ENCODE data around the gene LIX1. TPM values are rescaled to one million over a fixed set of nuclear protein-coding genes. Genes with fewer than 3 reads are reported as not detected.
"Not testable (repeated sequence)": the region's sequence is repeated elsewhere in the genome, so short reads cannot be mapped to it uniquely, and the experiment has no call there.

Gene LIX1
- polyA plus RNA-seq (2013, experiment 1 of 2), result 7.1 TPM
- polyA plus RNA-seq (2013, experiment 2 of 2), result 6.7 TPM

DNA sequence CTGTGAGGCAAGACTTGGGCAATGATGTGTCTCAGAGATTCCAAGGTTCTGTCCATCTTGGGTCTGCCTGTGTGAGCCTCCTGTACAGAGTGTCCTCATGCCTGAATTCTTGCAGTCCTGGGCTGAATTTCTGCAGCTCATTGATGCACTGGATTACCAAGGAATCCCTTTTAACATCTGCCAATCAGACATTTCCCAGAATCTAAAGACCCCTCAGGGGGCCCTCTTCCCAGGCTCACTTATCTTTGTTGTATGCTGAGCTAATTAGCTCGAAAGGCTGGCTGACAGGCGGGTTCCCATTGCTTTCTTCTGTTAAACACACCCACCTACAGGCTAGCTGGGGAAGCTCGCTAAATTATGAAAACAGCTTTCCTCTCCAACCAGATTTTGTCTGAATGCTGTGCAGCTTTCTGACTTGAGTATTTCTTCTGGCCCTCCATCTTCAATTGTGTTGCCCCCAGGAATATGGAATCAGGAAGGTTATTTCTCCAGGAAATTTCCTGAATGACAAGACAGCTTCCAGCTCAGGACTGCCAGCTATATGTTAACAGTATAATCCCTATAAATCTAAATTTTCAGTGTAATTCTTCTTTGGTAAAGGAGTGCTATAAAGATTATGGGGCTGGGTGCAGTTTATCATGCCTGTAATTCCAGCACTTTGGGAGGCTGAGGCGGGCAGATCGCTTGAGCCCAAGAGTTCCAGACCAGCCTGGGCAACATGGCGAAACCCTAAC lies at the start of gene LIX1:
Gene LIX1, minus strand, starts transcription at position 91 of the 734 bp plus-strand sequence. Its CDS starts 35 bp downstream, at position 56.
- H3K4me1 ChIP-seq (ENCODE audit: insufficient read depth, low read length), result peaks cover 25% of the 10 kb centered on the region
- H3K9me3 ChIP-seq (ENCODE audit: insufficient read depth, low read depth, low read length), result no peaks in the 10 kb centered on the region
- H3K27ac ChIP-seq (ENCODE audit: low read depth, low read length), result peak within 1 kb of the TSS; percentile 3
- H3K9ac ChIP-seq (ENCODE audit: low read depth, low read length), result peak within 1 kb of the TSS; percentile 27; the same call in 1 of the 2 replicates
- 28% methylated on average over 4 of the region's 6 CpGs for WGBS
- H3K27me3 ChIP-seq (ENCODE audit: insufficient read depth, low read length), result no peaks in the 10 kb centered on the region
- peak within 1 kb of the TSS; percentile 48; the same call in 1 of the 2 replicates for H3K4me3 ChIP-seq (ENCODE audit: low read length)
- no peaks in the 10 kb centered on the region for H3K36me3 ChIP-seq (ENCODE audit: insufficient read depth, low read length)

DNA sequence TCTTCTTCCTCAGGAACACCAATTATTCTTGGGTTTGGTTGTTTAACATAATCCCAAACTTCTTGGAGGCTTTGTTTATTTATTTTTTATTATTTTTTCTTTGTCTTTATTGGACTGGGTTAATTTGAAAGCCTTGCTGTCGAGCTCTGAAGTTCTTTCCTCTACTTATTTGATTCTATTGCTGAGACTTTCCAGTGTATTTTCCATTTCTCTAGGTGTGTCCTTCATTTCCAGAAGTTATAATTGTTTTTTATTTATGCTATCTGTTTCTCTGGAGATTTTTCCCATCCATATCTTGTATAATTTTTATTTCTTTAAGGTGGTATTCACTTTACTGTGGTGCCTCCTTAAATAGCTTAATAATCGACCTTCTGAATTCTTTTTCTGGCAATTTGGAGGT lies 49.5 kb upstream of the LIX1 start:
- WGBS, result 93% methylated on average over 1 of the region's 2 CpGs
- Histone ChIP-seq H3K36me3 (ENCODE audit: insufficient read depth, low read length) (no peaks in the 10 kb centered on the region), H3K9me3 (ENCODE audit: insufficient read depth, low read depth, low read length) (no peaks in the 10 kb centered on the region), H3K27me3 (ENCODE audit: insufficient read depth, low read length) (no peaks in the 10 kb centered on the region), H3K4me3 (ENCODE audit: low read length) (no peak overlapping the region), H3K4me1 (ENCODE audit: insufficient read depth, low read length) (peaks cover 3% of the 10 kb centered on the region; the same call in 1 of the 2 replicates), H3K27ac (ENCODE audit: low read depth, low read length) (no peak overlapping the region), H3K9ac (ENCODE audit: low read depth, low read length) (no peak overlapping the region)

DNA sequence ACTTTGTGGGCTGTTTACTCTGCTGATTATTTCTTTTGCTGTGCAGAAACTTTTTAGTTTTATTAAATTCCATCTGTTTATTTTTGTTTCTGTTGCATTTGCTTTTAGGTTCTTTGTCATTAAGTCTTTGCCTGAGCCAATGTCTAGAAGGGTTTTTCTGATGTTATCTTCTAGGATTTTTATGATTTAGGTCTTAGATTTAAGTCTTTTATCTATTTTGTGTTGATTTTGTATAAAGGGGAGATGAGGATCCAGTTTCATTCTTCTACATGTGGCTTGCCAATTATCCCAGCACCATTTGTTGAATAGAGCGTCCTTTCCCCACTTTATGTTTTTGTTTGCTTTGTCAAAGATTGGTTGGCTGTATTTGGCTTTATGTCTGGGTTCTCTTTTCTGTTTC lies 47.1 kb upstream of the LIX1 start:
- not testable (repeated sequence) for H3K9me3 ChIP-seq (ENCODE audit: insufficient read depth, low read depth, low read length); H3K9ac ChIP-seq (ENCODE audit: low read depth, low read length); H3K27me3 ChIP-seq (ENCODE audit: insufficient read depth, low read length); H3K27ac ChIP-seq (ENCODE audit: low read depth, low read length); H3K4me1 ChIP-seq (ENCODE audit: insufficient read depth, low read length); H3K4me3 ChIP-seq (ENCODE audit: low read length); H3K36me3 ChIP-seq (ENCODE audit: insufficient read depth, low read length)
- no CpG with 5 or more reads among the region's 1 CpG for WGBS

DNA sequence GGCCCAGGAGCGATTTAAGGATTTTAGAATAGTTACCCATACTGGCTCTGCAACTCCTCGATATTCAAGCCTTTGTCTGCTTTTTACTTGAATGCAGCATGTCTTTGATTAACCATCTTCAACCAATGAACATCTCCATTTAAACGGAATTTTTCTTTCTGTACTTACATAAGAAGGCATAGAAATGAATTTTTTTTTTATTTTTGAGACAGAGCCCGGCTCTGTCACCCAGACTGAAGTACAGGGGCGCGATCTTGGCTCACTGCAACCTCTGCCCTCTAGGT lies 41.5 kb upstream of the LIX1 start:
- 51% methylated on average over 6 of the region's 6 CpGs for WGBS
- Histone ChIP-seq H3K4me3 (ENCODE audit: low read length) (peak overlapping the region; percentile 91), H3K9me3 (ENCODE audit: insufficient read depth, low read depth, low read length) (peaks cover 5% of the 10 kb centered on the region; the same call in 1 of the 2 replicates), H3K9ac (ENCODE audit: low read depth, low read length) (no peak overlapping the region), H3K27me3 (ENCODE audit: insufficient read depth, low read length) (peaks cover 8% of the 10 kb centered on the region), H3K4me1 (ENCODE audit: insufficient read depth, low read length) (no peaks in the 10 kb centered on the region; the same call in 1 of the 2 replicates), H3K27ac (ENCODE audit: low read depth, low read length) (no peak overlapping the region), H3K36me3 (ENCODE audit: insufficient read depth, low read length) (peaks cover 12% of the 10 kb centered on the region)

DNA sequence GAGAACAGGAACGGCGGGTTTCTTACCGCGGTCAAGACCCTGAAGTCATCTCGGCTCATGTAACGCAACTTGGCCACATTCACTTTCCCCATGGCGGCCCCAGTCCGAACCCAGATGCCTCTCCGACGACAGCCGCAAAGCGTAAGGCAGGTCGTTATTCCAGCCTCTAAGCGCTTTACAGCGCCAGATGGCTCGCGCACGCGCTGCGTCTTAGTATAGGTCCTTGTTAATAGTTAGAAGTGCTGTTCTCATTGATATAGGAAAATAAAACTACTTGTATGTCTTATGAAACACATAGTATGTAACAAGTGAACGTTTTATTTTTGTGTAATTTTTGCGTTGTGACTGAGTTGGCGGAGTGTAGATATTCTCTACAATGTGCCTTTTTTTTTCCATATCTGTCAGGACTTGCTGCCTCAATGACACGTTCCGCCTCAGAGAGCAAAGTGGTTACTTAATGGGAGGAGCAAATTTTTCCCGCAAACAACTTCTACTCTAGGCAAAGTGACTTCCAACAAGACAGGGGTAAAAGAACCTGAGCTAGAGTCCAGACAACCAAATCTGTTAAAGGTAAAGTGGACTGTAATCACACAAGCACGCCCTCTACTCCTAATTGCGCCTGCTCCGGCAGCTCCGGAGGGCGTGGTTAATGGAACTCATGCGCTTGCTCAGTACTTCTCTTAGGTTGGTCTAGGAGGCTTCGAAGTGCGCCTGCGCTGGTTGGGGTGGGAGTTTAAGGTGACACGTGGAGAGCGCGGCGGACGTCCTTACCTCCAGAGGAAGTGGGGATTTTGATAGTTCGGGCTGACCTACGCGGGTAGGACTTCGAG lies 40.9 kb upstream of the LIX1 start, which contains the start of gene RIOK2:
Gene RIOK2, minus strand, starts transcription at position 148 of the 830 bp plus-strand sequence. Its CDS starts 56 bp downstream, at position 92.
- Histone ChIP-seq H3K36me3 (ENCODE audit: insufficient read depth, low read length) (peaks cover 18% of the 10 kb centered on the region), H3K9me3 (ENCODE audit: insufficient read depth, low read depth, low read length) (peaks cover 5% of the 10 kb centered on the region; the same call in 1 of the 2 replicates), H3K4me3 (ENCODE audit: low read length) (peak within 1 kb of the TSS; percentile 91), H3K4me1 (ENCODE audit: insufficient read depth, low read length) (no peaks in the 10 kb centered on the region; the same call in 1 of the 2 replicates), H3K27me3 (ENCODE audit: insufficient read depth, low read length) (peaks cover 8% of the 10 kb centered on the region), H3K9ac (ENCODE audit: low read depth, low read length) (peak within 1 kb of the TSS; percentile 85), H3K27ac (ENCODE audit: low read depth, low read length) (peak within 1 kb of the TSS; percentile 78)
- WGBS, result under 1% methylated on average over 41 of the region's 44 CpGs

DNA sequence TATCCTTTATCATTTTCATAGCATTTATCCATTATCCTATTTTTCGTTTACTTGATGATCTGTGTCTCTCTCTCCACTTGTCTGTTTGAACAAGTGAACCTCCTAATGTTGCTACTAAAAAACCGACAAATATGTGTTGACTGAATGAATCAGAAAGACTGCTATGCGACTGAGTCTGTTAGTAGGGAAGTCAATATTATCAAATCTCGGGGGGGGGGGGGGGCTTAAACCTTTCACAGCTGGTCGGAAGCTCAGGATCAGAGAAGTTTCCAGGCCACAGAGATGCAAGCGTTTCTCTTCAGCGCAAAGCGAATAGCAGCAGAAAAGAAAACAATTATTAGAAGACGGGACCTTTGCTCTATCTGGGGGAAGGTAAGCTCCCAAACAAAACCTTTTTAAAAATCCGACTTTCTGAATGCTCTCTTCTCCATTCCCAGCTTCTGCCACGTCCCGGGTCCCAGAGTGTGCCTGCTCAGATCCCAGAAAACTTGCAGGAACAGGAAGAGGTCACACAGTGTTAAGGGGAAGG lies 40.2 kb upstream of the LIX1 start:
- Histone ChIP-seq H3K36me3 (ENCODE audit: insufficient read depth, low read length) (peaks cover 25% of the 10 kb centered on the region), H3K27ac (ENCODE audit: low read depth, low read length) (peak overlapping the region; percentile 78; the same call in 1 of the 2 replicates), H3K4me3 (ENCODE audit: low read length) (peak overlapping the region; percentile 91), H3K9me3 (ENCODE audit: insufficient read depth, low read depth, low read length) (peaks cover 5% of the 10 kb centered on the region; the same call in 1 of the 2 replicates), H3K4me1 (ENCODE audit: insufficient read depth, low read length) (no peaks in the 10 kb centered on the region; the same call in 1 of the 2 replicates), H3K9ac (ENCODE audit: low read depth, low read length) (peak overlapping the region; percentile 85), H3K27me3 (ENCODE audit: insufficient read depth, low read length) (peaks cover 8% of the 10 kb centered on the region)
- under 1% methylated on average over 12 of the region's 12 CpGs for WGBS

DNA sequence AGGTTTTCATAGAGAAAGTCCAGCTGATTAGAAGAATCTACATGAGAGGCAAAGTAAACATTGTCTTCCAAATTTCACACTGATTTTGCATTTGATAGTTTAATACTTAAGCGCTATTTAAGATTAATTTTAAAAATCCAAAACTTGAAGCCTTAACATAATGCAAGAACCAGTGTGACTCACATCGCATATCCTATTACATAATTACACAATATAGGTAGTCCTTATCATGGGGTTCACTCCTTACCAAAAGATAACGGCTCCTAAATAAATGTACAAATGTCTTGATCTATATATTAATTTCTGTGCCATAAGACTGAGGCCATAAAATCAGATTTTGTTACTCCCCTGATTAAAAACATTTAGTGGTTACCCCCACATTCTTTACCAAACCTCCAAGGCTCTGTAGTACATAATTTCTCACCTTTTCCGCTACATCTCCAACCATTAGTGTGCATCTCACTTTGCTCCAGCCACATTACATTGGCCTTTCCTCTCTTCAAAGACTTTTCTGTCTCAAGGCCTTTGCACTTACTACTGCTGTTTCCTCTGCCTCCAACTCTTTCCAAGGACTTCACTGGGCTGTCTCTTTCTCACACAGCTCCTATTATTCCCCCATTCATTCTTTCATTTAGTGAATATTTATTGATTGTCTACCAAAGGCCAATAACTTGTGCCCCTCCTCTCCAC lies 39.6 kb upstream of the LIX1 start:
- H3K27me3 ChIP-seq (ENCODE audit: insufficient read depth, low read length), result peaks cover 8% of the 10 kb centered on the region
- no peaks in the 10 kb centered on the region; the same call in 1 of the 2 replicates for H3K4me1 ChIP-seq (ENCODE audit: insufficient read depth, low read length)
- peaks cover 5% of the 10 kb centered on the region; the same call in 1 of the 2 replicates for H3K9me3 ChIP-seq (ENCODE audit: insufficient read depth, low read depth, low read length)
- no peak overlapping the region for H3K27ac ChIP-seq (ENCODE audit: low read depth, low read length)
- H3K4me3 ChIP-seq (ENCODE audit: low read length), result peak overlapping the region; percentile 91
- peaks cover 31% of the 10 kb centered on the region for H3K36me3 ChIP-seq (ENCODE audit: insufficient read depth, low read length)
- peak overlapping the region; percentile 85 for H3K9ac ChIP-seq (ENCODE audit: low read depth, low read length)
- 97% methylated on average over 4 of the region's 4 CpGs for WGBS

DNA sequence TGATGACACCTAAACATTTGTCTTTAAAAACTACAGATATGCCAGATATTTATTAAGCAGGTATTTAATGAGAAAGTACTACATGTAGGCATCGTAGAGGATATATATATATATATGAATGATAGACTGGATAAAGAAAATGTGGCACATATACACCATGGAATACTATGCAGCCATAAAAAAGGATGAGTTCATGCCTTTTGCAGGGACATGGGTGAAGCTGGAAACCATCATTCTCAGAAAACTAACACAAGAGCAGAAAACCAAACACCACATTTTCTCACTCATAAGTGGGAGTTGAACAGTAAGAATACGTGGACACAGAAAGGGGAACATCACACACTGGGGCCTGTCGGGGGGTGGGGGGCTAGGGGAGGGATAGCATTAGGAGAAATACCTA lies 37.0 kb upstream of the LIX1 start:
- not testable (repeated sequence) for H3K27ac ChIP-seq (ENCODE audit: low read depth, low read length); H3K9me3 ChIP-seq (ENCODE audit: insufficient read depth, low read depth, low read length); H3K9ac ChIP-seq (ENCODE audit: low read depth, low read length); H3K4me1 ChIP-seq (ENCODE audit: insufficient read depth, low read length); H3K4me3 ChIP-seq (ENCODE audit: low read length); H3K27me3 ChIP-seq (ENCODE audit: insufficient read depth, low read length)
- 50% methylated on average over 2 of the region's 3 CpGs for WGBS
- H3K36me3 ChIP-seq (ENCODE audit: insufficient read depth, low read length), result peaks cover 57% of the 10 kb centered on the region

DNA sequence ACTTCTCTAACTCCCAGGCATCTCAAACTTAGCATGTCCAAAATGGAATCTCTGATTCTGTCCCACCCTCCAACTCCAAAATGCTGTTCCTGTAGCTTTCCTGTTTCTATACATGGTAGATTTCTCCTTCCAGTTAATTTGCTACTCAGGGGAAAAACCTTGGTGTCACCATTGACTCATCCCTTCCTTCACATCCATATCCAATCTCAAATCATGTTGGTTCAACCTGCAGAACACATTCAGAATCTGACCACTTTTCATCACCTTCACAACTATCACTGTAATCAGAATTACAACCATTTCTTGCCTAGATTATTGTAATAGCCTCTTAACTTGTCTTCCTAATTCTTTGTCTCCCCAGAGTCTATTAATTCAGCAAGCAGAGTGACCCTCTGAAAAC lies 29.8 kb upstream of the LIX1 start:
- H3K27me3 ChIP-seq (ENCODE audit: insufficient read depth, low read length), result no peaks in the 10 kb centered on the region
- no peak overlapping the region for H3K27ac ChIP-seq (ENCODE audit: low read depth, low read length)
- H3K9ac ChIP-seq (ENCODE audit: low read depth, low read length), result no peak overlapping the region
- no peaks in the 10 kb centered on the region for H3K4me1 ChIP-seq (ENCODE audit: insufficient read depth, low read length)
- H3K4me3 ChIP-seq (ENCODE audit: low read length), result no peak overlapping the region
- H3K9me3 ChIP-seq (ENCODE audit: insufficient read depth, low read depth, low read length), result no peaks in the 10 kb centered on the region
- peaks cover 99% of the 10 kb centered on the region for H3K36me3 ChIP-seq (ENCODE audit: insufficient read depth, low read length)

DNA sequence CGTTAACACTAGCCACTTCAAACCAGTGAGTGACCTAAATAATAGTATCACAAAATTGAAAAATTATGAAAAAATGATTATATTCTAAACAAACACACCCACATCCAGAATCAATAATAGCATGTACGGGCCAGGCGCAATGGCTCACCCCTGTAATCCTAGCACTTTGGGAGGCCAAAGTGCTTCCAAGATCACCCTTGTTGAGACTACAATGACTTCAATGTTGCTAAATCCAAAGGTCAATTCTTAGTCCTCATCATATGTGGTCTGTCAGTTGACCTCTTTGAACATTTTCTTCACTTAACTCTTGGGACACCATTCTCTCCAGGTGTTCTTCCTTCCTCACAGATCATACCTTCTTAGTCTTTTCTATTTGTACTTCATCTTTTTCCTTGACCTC lies 29.3 kb upstream of the LIX1 start:
- Histone ChIP-seq H3K27me3 (ENCODE audit: insufficient read depth, low read length) (no peaks in the 10 kb centered on the region), H3K36me3 (ENCODE audit: insufficient read depth, low read length) (peaks cover 99% of the 10 kb centered on the region), H3K4me1 (ENCODE audit: insufficient read depth, low read length) (no peaks in the 10 kb centered on the region), H3K27ac (ENCODE audit: low read depth, low read length) (no peak overlapping the region), H3K4me3 (ENCODE audit: low read length) (no peak overlapping the region), H3K9ac (ENCODE audit: low read depth, low read length) (no peak overlapping the region), H3K9me3 (ENCODE audit: insufficient read depth, low read depth, low read length) (no peaks in the 10 kb centered on the region)
- WGBS, result 96% methylated on average over 3 of the region's 3 CpGs

Measured in HUES64 (cell line).